Fibroblast of pulmonary artery (primary cell): ENCODE data around the gene MICA.
"Not testable (repeated sequence)": the region's sequence is repeated elsewhere in the genome, so short reads cannot be mapped to it uniquely, and the experiment has no call there.

Source experiments
- DNase-seq: peaks from one replicate; pipeline ENCODE4 v3.0.0-alpha.2; 2010; ENCODE audit warnings: low read depth
- H3K4me3 ChIP-seq: replicated peaks from 2 replicates; pipeline ENCODE4 v1.5.1; 2011; ENCODE audit warnings: low read depth, mild to moderate bottlenecking, control low read depth, low read length, moderate library complexity
- CTCF ChIP-seq: IDR thresholded peaks from 2 replicates; pipeline ENCODE4 v1.5.1; 2011; ENCODE audit warnings: mild to moderate bottlenecking, control low read depth, low read length, inconsistent platforms; ENCODE audit errors: missing control alignments

MICA gene

GRCh38 chr6:31400467-31401289 is 2.7 kb upstream of the MICA start:
- no peak for TF ChIP-seq CTCF
- H3K4me3 ChIP-seq: peak overlapping the region; percentile 70
- DNase-seq: peak; percentile 67

GRCh38 chr6:31401403-31401802 is 2.0 kb upstream of the MICA start:
- H3K4me3 ChIP-seq: peak overlapping the region; percentile 70
- DNase-seq: peak; percentile 87
- TF ChIP-seq CTCF: no peak

DNA sequence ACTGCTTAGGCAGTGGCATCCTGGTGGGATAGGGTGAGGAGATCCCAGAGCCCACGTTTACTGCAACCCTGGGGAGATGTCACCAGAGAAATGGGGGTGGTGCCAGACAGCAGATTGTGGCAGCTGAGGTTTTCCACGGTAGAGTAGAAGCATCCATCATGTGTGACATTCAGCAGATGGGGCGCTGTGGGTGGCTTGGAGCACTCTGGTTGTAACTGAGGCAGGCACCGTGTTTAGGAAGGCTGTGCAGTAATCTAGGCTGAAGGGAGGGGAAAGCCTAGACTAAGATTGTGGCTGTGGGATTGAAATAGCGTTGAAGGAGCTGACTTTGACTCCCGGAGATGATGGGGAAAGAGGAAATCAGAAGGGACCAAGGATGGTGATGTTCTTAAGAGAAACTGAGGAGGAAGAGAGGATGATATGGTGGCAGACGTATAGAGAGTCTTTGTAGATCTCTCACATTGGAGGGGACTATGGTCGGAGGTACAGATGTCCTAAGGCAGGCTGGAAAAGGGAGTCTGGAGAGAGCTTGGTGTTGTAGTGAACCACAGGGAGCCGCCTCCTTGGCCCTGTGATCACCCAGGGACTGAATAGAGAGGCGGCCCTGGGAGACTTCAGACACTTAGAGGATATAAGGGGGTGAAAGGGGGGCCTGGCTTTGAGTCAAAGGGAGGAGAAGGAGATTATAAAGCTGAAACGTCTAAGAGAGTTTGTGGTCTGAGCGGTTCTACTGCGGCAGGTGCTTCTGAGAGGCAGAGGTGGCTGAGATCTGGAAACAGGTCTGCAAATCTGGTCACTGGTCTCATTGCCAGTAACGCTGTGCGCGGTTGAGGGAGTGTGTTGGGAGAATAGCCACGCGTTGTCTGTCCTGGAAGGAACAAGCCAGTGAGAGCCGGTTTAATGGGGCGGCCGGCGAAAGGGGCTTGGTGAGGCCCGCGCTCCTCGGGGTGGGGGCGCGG is 792 bp upstream of the MICA start:
- DNase-seq: peak; percentile 18
- peak overlapping the region; percentile 70 for H3K4me3 ChIP-seq
- TF ChIP-seq CTCF: no peak

DNA sequence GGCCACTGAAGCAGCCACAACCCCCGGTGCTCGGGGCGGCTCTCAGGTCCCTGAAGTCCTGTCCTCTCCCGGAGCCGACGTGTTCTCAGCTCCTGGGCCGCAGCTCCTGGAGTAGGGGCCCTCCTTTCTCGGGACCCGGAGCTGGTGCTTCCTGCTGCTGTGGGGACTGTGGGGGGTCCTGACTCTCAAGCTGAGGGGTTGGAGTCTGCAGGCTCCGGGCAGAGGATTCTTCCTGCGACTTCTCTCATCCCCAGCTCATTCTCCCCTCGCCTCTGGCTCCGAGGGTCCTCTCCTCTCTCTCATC is 618 bp downstream of the MICA start:
- DNase-seq: not testable (repeated sequence)
- peak overlapping the region; percentile 70 for H3K4me3 ChIP-seq

- no peak overlapping the region for H3K4me3 ChIP-seq
- TF ChIP-seq CTCF: no peak
- no peak for DNase-seq
Measured at GRCh38 chr6:31405996-31406395, 2.6 kb downstream of the MICA start.

- H3K4me3 ChIP-seq: no peak overlapping the region
- DNase-seq: peak; percentile 70
- TF ChIP-seq CTCF: no peak
Measured at GRCh38 chr6:31407699-31408098, 4.3 kb downstream of the MICA start.

DNA sequence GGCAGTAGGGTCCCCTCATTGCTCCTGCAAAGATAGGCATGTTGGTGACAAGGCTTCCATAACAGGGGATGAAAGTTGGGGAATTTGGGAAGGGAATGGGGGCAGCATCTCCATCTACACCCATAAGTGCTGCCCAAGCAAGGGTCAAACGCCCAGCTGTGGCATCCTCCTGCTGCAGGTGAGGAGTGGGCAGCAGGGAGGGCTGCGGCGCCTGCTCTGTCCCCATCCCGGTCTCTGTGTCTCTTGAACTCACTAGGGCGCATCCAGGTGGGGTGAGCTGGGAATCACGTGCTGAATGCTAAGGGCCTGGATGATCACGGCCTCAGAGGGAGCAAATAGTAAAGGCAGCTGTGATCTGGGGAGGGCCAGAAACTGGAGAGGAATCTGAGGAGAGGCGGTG is 9.1 kb downstream of the MICA start:
- H3K4me3 ChIP-seq: no peak overlapping the region
- TF ChIP-seq CTCF: no peak
- no peak for DNase-seq

GRCh38 chr6:31414148-31414770 is 10.9 kb downstream of the MICA start:
- not testable (repeated sequence) for DNase-seq

More at GRCh38 chr6:31414148-31414770, 10.9 kb downstream of the MICA start:
- H3K4me3 ChIP-seq: not testable (repeated sequence)
